Choroid plexus epithelial cell (primary cell): ENCODE results near the gene DUSP3.

Experiments used
- DNase-seq: peaks from one replicate; pipeline ENCODE4 v3.0.0-alpha.2; 2010; ENCODE audit warnings: low read depth
- H3K4me3 ChIP-seq: 2 replicates; pipeline ENCODE4 v1.5.1; 2011; ENCODE audit warnings: low read depth, mild to moderate bottlenecking, control low read depth, low read length, moderate library complexity
- TF ChIP-seq, protein P1 (sequence below): conservative IDR thresholded peaks from 2 replicates; pipeline ENCODE4 v1.5.1; 2011; ENCODE audit warnings: low read depth, mild to moderate bottlenecking, control low read depth, inconsistent platforms, low read length, moderate library complexity

The DUSP3 gene

DNA sequence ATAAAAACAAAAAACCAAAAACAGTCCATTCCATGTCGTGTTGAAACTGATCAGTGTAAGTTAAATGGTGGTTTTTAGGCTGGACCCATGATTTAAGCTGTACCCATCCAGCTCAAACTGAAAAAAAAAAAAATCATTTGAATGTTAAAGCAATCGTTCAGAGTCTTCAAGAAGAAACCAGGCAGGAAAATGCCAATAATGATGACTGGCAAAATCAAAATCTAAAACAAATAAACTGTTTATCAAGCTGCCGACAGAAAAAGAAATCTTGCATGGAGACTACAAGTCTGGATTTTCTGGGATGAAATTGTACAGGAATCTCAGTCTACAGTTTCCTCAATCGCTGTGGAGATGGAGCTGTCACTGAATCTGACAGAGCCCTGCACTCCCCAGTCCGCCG, 60.9 kb downstream of the DUSP3 start:
- DNase-seq, result no peak
- TF ChIP-seq, protein P1, sequence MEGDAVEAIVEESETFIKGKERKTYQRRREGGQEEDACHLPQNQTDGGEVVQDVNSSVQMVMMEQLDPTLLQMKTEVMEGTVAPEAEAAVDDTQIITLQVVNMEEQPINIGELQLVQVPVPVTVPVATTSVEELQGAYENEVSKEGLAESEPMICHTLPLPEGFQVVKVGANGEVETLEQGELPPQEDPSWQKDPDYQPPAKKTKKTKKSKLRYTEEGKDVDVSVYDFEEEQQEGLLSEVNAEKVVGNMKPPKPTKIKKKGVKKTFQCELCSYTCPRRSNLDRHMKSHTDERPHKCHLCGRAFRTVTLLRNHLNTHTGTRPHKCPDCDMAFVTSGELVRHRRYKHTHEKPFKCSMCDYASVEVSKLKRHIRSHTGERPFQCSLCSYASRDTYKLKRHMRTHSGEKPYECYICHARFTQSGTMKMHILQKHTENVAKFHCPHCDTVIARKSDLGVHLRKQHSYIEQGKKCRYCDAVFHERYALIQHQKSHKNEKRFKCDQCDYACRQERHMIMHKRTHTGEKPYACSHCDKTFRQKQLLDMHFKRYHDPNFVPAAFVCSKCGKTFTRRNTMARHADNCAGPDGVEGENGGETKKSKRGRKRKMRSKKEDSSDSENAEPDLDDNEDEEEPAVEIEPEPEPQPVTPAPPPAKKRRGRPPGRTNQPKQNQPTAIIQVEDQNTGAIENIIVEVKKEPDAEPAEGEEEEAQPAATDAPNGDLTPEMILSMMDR, result no peak
- no peak overlapping the region for H3K4me3 ChIP-seq
